RWPE2 (cell line): ENCODE results near the gene MAPK14.

Experiments
- ATAC-seq: fragments of 200-7000 bp; cut with Tn5 transposase; 3 replicates; pipeline ENCODE4 v1.9.1; 2021; ENCODE audit warnings: low read depth
- DNase-seq: peaks from one replicate; pipeline ENCODE4 v3.0.0-alpha.2; 2020; ENCODE audit warnings: low spot score
- H3K27ac ChIP-seq: fragments of 450-650 bp; 2 replicates; pipeline ENCODE4 v1.5.1; 2017; ENCODE audit warnings: mild to moderate bottlenecking; ENCODE audit not compliant: poor library complexity, severe bottlenecking
- H3K27me3 ChIP-seq: fragments of 250-450 bp; sonication (Bioruptor Pico); 2 replicates; pipeline ENCODE4 v1.5.1; 2021; ENCODE audit warnings: mild to moderate bottlenecking, moderate library complexity; ENCODE audit not compliant: insufficient read depth, poor library complexity, severe bottlenecking
- H3K36me3 ChIP-seq: fragments of 250-450 bp; sonication (Bioruptor Pico); 2 replicates; pipeline ENCODE4 v1.5.1; 2020; ENCODE audit warnings: low read depth, mild to moderate bottlenecking, moderate library complexity
- H3K4me1 ChIP-seq: fragments of 250-450 bp; sonication (Bioruptor Pico); 2 replicates; pipeline ENCODE4 v1.5.1; 2021; ENCODE audit warnings: mild to moderate bottlenecking, moderate library complexity; ENCODE audit not compliant: insufficient read depth, poor library complexity, severe bottlenecking
- H3K4me3 ChIP-seq: fragments of 250-450 bp; sonication (Bioruptor Pico); 2 replicates; pipeline ENCODE4 v1.5.1; 2021; ENCODE audit warnings: mild to moderate bottlenecking, moderate library complexity; ENCODE audit not compliant: severe bottlenecking
- H3K9me3 ChIP-seq: fragments of 250-450 bp; sonication (Bioruptor Pico); 2 replicates; pipeline ENCODE4 v1.5.1; 2021; ENCODE audit warnings: mild to moderate bottlenecking, moderate library complexity; ENCODE audit not compliant: severe bottlenecking
- CTCF ChIP-seq: fragments of 450-650 bp; IDR thresholded peaks from one replicate; pipeline ENCODE4 v1.5.1; 2017; ENCODE audit warnings: mild to moderate bottlenecking, moderate library complexity; ENCODE audit not compliant: poor library complexity, severe bottlenecking

Gene MAPK14

DNA sequence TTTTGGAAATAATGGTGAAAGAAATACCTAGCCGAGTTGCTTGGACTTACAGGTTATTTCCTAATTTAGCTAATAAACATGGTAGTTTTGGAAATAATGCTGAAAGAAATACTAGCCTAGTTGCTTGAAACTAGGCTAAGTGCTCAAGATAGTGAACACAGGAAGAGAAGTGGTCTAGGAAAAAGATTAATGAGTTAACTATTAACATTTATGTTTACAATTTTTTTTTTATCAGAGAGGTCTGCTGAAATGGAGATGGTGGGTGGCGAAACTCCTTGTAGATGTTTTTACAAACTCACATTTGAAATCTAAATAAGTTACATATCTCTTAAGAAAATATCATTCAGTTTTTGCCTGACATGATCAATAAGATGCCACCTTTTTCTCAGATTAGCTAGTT, 39.2 kb downstream of the MAPK14 start:
- Histone ChIP-seq H3K9me3 (no peaks in the 10 kb centered on the region), H3K4me1 (no peaks in the 10 kb centered on the region), H3K4me3 (no peak overlapping the region), H3K27ac (no peak overlapping the region), H3K27me3 (no peaks in the 10 kb centered on the region), H3K36me3 (peaks cover 11% of the 10 kb centered on the region)
- no peak for ATAC-seq
- no peak for TF ChIP-seq CTCF
- DNase-seq = no peak

GRCh38 chr6:36067374-36068011, 39.9 kb downstream of the MAPK14 start:
- no peak for TF ChIP-seq CTCF
- no peak for DNase-seq
- ATAC-seq = no peak
- no peaks in the 10 kb centered on the region for H3K27me3 ChIP-seq
- H3K9me3 ChIP-seq = no peaks in the 10 kb centered on the region
- H3K36me3 ChIP-seq = peaks cover 8% of the 10 kb centered on the region; the same call in 1 of the 2 replicates
- no peak overlapping the region for H3K4me3 ChIP-seq
- no peaks in the 10 kb centered on the region for H3K4me1 ChIP-seq
- H3K27ac ChIP-seq = no peak overlapping the region

DNA sequence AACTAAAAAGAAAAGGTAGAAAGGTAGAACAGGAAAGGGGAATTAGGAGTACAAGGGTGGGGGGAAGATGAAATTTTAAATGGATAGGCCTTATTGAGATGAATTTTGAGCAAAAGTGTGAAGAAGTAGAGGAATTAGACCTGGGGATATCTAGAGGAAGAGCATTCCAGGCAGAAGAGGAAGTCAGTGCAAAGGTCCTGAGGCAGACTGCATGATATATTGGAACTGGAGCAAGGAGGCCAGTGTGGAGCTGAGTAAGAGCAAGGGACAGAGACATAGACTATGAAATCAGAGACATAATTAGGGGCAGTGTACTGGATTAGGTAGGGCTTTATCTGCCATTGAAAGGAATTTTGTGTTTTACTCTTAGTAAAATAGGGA, 40.4 kb downstream of the MAPK14 start:
- DNase-seq = no peak
- Histone ChIP-seq H3K27me3 (no peaks in the 10 kb centered on the region), H3K4me1 (no peaks in the 10 kb centered on the region), H3K27ac (no peak overlapping the region), H3K4me3 (no peak overlapping the region), H3K36me3 (peaks cover 9% of the 10 kb centered on the region), H3K9me3 (no peaks in the 10 kb centered on the region)
- no peak for ATAC-seq
- no peak for TF ChIP-seq CTCF

- no peak for ATAC-seq
Measured at GRCh38 chr6:36068586-36068985, 41.0 kb downstream of the MAPK14 start.

More at GRCh38 chr6:36068586-36068985, 41.0 kb downstream of the MAPK14 start:
- no peaks in the 10 kb centered on the region for H3K27me3 ChIP-seq
- no peak for TF ChIP-seq CTCF
- no peak overlapping the region for H3K27ac ChIP-seq
- no peaks in the 10 kb centered on the region for H3K9me3 ChIP-seq
- H3K36me3 ChIP-seq = peaks cover 13% of the 10 kb centered on the region
- H3K4me1 ChIP-seq = no peaks in the 10 kb centered on the region
- no peak overlapping the region for H3K4me3 ChIP-seq
- no peak for DNase-seq
